GM19023 (cell line): ENCODE measurements around the gene SORCS3.

Source experiments
- ATAC-seq: cut with Tn5 transposase; IDR thresholded peaks from one replicate; pipeline ENCODE4 v1.9.1; 2021; ENCODE audit warnings: mild to moderate bottlenecking, moderate library complexity; ENCODE audit not compliant: unreplicated experiment

The SORCS3 gene

DNA sequence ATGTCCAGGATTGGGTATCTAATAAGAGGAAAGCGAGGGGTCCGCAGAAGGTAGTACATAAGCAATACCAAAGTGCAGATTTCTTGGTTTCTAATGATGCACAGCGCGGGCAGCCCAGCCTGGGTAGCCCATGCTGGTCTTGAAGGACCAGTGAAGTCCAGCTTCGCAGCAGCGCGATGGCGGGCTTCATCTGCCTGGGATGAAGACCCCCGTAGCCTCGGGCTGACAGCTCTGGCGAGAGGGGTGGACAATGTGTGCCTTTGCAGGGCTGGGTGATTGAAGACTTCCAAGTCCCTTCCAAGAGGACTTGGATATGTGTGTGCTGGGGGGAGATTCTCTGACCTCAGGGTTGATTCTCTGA, 2.2 kb downstream of the SORCS3 start:
- no peak for ATAC-seq

DNA sequence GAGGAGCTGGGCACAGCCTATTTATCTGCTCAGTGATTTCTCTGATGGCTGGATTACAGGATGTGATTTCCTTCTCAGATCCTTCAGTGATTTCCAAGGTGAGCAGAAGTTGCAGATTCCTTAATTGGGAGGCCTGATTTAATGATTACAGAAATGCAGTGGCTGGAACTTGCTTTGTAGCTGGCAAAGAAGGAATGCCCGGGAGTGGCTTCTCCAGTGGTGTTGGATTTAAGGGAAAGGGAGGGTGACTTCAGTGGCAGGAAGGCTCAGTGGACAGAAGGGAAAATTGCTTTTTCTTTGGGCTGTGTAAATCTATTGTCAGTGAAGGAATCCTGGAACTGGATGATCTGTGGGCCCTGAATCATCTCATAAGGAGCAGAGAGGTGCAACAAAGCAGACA, 5.1 kb downstream of the SORCS3 start:
- ATAC-seq, result no peak

- no peak for ATAC-seq
These were observed 7.3 kb downstream of the SORCS3 start for GRCh38 chr10:104648421-104648820.

DNA sequence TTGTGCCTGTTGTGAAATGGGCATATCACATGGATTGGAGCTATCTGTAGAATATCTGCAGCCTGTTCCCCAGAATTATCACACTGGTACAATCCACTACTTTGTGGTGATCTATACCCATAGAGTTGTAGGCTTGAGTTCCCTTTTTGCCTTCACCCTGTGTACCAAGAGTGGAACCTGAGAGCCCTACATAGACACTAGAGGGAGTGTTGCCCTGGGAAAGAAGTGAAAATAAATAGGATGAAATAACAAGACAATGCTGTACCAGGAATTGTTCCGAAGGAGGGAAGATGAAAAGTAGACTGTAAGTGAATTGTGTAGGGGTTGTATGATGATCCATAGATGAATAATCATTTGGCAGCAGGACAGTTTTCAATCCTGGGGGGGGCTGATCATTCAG, 9.0 kb downstream of the SORCS3 start:
- no peak for ATAC-seq

- no peak for ATAC-seq
These were observed 9.7 kb downstream of the SORCS3 start for GRCh38 chr10:104650635-104651331.

DNA sequence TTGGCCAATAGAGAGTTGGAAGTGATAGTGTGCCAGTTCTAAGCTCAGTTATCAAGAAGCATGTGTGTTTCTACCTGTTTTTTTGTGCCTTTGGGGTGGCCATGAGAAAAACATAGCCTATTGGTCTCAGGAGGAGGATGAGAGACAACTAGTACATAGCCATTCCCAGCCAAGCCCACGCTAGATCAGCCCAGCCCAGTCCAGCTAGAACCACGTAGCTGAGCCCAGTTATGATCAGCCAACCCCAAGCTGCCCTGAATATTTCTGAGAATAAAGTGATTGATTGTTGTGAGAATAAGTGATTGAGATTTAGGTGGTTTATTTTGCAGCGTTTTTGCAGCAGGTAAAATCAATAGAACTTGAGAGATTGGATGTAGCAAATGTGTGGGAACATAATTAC, 15.9 kb downstream of the SORCS3 start:
- ATAC-seq, result no peak

DNA sequence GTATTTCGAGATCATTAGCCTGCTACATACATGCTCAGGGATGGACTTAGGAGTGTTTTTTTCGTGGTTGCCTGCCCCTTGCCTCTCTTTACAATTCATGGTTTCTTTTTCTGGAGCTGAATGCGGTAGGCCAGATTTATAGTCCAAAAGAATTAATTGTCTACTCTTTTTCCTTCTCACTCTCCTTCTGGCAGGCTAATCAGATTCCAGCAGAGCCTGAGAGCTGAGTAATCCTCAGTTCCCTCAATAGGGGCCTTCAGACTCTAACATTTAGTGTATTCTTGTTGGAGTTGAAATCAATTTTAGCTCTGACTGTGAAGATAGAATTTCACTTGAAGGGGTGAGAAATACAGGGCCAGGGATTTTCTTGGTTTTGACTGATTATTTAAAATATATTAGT, 16.4 kb downstream of the SORCS3 start:
- no peak for ATAC-seq

DNA sequence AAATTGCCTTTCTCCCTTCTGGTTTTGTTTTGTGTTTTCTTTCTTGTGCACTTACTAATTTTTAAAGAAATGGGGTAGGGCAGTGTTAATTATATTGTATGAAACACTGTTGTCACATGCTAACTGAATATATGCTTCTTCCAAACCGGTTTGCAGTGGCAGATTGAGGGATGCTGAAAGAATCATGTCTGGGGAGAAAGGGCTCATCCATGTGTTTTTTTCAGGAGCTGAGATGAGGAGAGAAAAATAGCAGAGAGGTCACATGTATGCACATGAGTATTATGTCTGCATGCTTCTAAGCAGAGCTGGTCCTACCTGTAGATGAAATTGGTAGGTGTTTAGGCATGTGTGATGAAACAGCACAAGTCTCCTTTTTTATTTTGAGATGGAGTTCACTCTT, 17.0 kb downstream of the SORCS3 start:
- no peak for ATAC-seq

GRCh38 chr10:104659809-104660208, 18.7 kb downstream of the SORCS3 start:
- ATAC-seq, result no peak

GRCh38 chr10:104663076-104663475, 22.0 kb downstream of the SORCS3 start:
- ATAC-seq, result no peak

DNA sequence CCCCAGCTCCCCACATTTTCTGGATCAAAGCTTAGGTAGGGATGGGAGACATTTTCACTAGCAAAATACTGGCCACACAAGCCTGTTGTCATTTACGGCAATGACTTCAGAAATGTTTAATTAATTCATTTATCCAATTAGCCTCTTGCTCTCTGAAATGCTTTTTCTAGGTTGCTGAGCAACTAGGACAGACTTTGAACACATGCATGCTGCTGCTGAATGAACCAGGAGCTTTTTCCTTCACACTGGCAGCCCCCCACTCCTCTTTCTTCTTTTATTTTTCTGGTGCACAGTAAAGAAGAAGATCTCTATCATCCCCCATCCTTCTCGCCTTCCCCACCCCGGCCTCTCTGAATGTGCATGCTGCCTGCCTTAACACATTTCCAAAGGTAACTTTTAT, 22.5 kb downstream of the SORCS3 start:
- no peak for ATAC-seq

- ATAC-seq, result no peak
These were observed 23.1 kb downstream of the SORCS3 start for GRCh38 chr10:104664205-104664604.

DNA sequence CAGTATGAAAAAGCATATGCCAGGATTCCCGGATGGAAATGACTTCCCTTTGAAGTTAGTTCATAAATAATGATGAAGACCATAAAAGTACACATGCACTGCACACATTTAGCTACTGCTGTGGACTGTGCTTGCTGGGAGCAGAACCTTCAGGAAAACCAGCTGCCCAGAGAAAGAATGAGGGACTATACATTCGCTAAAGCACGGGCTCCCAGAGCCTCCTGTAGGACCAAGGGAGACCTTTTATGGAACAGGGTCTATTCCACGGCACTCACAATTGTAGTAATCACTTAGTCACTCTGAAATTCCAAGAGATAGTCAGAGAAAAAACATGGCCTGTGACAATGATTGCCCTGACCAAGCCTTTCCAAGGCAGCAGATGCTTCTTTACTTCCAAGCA, 24.1 kb downstream of the SORCS3 start:
- ATAC-seq, result no peak

GRCh38 chr10:104666106-104666505, 25.0 kb downstream of the SORCS3 start:
- no peak for ATAC-seq

DNA sequence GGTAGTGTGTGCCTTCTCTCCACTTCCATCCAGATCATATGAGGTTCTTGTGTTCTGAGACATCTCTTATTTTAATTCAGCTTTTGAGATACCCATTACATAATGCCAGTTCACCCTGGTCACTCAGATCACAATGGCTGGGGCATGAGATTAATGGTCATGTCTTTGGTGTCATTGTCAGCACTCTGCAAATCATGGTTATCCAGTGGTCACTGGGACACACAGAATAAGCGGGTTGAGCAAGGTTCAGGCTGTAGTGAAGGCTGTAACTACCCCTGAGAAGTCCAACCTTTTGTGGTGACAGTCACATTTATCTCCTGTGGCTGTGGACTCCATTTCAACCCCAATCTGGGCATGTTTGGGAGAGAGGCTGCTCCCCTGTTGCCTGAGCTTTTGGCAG, 35.8 kb downstream of the SORCS3 start:
- ATAC-seq, result no peak

DNA sequence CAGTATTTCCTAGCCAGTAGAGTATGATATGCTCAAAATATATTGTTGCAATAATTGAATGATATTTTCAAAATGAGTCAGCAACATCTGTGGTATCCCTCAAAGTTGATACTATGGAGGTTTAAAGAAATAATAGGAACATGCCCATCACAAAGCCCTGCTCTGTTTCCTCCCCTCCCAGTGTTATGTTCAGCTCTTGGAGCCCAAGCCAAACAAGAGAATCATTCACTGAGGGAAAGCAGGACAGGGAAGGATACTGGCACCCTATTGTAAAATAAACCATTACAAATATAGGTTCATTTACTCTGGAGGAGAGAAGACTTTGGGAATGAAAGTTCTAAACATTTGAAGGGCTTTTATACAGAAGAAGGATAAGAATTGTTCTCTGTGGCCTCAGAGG, 37.6 kb downstream of the SORCS3 start:
- ATAC-seq, result no peak

- ATAC-seq, result no peak
These were observed 39.6 kb downstream of the SORCS3 start for GRCh38 chr10:104680467-104681401.

GRCh38 chr10:104681485-104681884, 40.4 kb downstream of the SORCS3 start:
- no peak for ATAC-seq

DNA sequence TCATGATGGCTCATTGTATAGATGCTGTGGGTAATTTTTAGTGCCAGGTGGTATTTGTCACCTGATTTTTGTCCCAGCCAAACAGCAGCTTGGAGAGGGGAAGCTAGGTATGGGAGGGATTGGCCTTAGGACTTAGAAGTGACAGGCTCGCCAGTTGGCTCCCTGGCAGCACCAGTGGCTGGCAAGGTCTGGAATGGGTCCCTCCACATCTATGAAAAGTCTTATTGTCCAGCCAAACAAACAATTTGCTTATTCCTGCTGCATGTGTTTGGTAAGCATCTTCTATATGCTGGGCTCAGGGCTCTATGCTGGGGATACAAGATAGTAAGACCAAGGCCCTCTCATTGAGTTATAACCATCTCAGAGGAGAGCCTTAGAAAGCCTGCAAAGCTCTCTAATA, 42.5 kb downstream of the SORCS3 start:
- ATAC-seq, result no peak

DNA sequence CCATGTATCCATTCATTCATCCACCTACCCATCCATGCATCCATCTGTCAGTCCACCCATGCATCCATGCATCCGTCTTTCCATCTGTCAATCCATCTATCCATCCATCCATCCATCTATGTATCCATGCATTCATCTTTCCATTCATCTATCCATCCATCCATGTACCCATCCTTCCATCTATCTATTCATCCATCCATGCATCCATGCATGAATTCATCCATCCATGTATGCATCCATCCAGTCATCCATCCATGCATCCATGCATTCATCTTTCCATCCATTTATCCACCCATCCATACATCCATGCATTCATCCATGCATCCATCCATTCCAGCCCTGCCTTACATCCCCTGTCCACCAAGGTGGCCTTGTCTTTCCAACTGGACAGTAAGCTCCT, 45.7 kb downstream of the SORCS3 start:
- ATAC-seq, result no peak

DNA sequence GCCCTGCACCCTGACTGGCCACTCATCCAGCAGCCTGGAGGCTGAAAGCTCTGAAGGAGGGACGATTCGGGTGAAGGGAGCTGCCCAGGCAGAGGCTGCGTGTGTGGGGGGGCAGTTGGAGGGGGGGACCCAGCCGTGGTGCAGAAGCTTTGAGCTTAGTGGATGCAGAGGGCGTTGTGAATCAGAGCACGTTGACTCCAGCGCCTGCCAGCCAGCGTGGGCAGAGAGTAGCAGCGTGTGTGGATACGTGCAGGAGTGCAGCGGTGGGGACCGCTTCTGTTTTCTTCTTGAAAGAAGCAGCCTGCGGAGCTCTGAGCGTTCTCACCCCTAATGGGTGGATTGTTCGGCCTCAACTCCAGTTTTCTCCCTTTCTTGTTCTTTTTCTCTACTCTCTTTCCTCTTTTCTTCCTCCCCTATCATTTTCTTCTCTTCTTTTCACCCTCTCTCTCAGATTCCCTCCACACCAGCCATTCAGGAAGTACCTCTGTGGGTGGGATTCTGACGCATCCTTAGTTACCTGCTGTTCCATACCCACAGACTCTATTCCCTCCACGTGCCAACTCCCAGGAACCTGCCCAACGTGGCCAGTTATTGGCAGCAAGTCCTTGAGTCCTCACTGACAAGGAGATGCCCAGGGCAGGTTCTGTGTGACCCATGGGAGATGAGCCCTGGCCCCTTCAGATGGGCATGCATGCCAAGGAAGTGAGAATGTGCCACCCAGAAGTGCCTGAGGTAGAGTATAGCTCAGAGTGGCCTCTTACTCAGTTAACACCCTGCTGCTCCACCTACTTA, 47.4 kb downstream of the SORCS3 start:
- no peak for ATAC-seq

DNA sequence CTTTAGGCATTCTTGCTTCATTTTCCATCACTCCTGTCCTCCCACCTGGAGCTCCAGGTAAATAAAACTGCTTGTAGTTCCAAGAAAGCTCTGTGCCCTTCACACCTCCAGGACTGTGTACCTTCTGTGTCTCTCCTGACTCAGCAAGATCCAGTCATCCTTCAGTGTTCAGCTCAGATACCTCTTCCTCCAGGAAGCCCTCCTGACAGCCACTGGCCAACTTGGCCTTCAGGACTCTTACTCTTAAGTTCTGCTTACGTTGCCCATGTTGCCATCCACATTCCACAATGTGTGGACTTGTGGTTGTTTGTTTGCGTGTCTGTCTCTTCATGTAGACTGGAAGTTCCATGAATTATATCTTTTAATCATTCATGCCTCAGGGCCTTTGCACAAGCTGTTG, 48.0 kb downstream of the SORCS3 start:
- no peak for ATAC-seq
